Measurements from ENCODE around the gene ELP1. TPM values are rescaled to one million over a fixed set of nuclear protein-coding genes. Genes with fewer than 3 reads are reported as not detected.

ELP1 gene
- total RNA-seq, 1 experiment from 2014 or later: 36.9 TPM

DNA sequence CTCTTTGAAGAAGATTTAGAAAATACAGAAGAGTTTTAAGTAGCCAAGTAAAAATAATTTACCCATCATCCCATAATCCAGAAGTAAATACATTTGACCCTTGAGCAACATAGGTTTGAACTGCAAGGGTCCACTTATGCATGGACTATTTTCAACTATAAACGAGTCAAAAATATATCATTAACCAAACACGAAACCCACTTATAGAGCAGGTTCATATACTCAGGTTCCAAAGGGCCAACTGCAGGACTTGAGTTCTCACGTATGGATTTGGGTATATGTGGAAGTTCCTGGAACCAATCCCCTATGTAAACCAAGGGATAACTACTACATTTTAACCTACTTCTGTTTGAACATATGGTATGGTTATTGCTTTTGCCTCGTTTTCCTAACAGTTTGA, 6.1 kb upstream of the ELP1 start:
- Mint-ChIP-seq H3K4me3 (ENCODE audit: unreplicated experiment) (no peak overlapping the region), H3K4me1 (ENCODE audit: insufficient read depth, unreplicated experiment) (peaks cover 5% of the 10 kb centered on the region), H3K27ac (ENCODE audit: low read depth, unreplicated experiment) (no peak overlapping the region), H3K36me3 (ENCODE audit: insufficient read depth, unreplicated experiment) (peaks cover 55% of the 10 kb centered on the region), H3K9me3 (ENCODE audit: unreplicated experiment) (no peaks in the 10 kb centered on the region), H3K27me3 (ENCODE audit: insufficient read depth, unreplicated experiment) (no peaks in the 10 kb centered on the region)
- BruUV-seq (replicated peaks): no TSS peak
- ChIA-PET POLR2A (interaction anchor here (0.8 kb wide), 1 partner anchor 88 kb away, joined by 3 read pairs; no protein-coding TSS in a partner anchor), CTCF (interaction anchor here (1.0 to 1.3 kb wide), 2 partner anchors 11 to 12 kb away, joined by 3 to 4 read pairs; no protein-coding TSS in a partner anchor)
- intact Hi-C loops (cut with micrococcal nuclease): no loop called here
- TF ChIP-seq, protein P1, sequence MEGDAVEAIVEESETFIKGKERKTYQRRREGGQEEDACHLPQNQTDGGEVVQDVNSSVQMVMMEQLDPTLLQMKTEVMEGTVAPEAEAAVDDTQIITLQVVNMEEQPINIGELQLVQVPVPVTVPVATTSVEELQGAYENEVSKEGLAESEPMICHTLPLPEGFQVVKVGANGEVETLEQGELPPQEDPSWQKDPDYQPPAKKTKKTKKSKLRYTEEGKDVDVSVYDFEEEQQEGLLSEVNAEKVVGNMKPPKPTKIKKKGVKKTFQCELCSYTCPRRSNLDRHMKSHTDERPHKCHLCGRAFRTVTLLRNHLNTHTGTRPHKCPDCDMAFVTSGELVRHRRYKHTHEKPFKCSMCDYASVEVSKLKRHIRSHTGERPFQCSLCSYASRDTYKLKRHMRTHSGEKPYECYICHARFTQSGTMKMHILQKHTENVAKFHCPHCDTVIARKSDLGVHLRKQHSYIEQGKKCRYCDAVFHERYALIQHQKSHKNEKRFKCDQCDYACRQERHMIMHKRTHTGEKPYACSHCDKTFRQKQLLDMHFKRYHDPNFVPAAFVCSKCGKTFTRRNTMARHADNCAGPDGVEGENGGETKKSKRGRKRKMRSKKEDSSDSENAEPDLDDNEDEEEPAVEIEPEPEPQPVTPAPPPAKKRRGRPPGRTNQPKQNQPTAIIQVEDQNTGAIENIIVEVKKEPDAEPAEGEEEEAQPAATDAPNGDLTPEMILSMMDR (IDR thresholded peaks at IDR 0.05; ENCODE audit: unreplicated experiment): no peak
- no peak for DNase-seq (ENCODE audit: unreplicated experiment)

DNA sequence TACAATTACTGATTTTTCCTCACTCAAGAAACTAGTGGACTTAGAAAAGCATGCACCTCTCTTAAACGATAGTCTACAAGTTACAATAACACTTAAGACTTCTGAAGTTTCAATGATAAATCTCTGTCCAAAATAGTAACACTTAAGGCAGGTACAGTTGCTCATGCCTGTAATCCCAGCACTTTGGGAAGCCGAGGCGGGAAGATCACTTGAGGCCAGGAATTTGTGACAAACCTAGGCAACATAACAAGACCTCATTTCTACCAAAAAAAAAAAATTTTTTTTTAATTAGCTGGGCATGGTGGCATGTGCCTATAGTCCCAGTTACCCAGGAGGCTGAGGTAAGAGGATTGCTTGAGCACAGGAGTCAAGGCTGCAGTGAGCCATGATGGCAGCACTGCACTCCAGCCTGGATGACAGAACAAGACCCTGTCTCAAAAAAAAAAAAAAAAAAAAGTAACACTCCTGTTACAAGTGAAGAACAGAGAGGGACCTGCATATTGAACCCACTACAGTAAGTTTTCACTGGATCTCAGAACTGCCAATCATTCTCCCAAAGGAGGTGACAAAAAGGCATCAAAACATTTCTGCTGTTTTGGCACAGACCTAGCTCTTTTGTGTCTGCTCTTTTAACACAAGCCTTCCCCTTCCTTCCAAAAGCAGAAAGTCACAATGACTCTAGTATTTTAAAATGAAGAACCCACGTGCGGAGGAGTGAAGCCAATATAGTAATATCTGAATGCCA, 3.8 kb upstream of the ELP1 start:
- CTCF ChIA-PET: no interaction called here
- DNase-seq (ENCODE audit: unreplicated experiment): no peak
- POLR2A ChIA-PET: no interaction called here
- peaks cover 56% of the 10 kb centered on the region for H3K36me3 Mint-ChIP-seq (ENCODE audit: insufficient read depth, unreplicated experiment)
- H3K4me3 Mint-ChIP-seq (ENCODE audit: unreplicated experiment): no peak overlapping the region
- H3K9me3 Mint-ChIP-seq (ENCODE audit: unreplicated experiment): no peaks in the 10 kb centered on the region
- TF ChIP-seq, protein P1 (IDR thresholded peaks at IDR 0.05; ENCODE audit: unreplicated experiment): no peak
- H3K4me1 Mint-ChIP-seq (ENCODE audit: insufficient read depth, unreplicated experiment): peaks cover 14% of the 10 kb centered on the region
- H3K27me3 Mint-ChIP-seq (ENCODE audit: insufficient read depth, unreplicated experiment): no peaks in the 10 kb centered on the region
- intact Hi-C loops (cut with micrococcal nuclease): no loop called here
- BruUV-seq (replicated peaks): no TSS peak
- H3K27ac Mint-ChIP-seq (ENCODE audit: low read depth, unreplicated experiment): no peak overlapping the region

DNA sequence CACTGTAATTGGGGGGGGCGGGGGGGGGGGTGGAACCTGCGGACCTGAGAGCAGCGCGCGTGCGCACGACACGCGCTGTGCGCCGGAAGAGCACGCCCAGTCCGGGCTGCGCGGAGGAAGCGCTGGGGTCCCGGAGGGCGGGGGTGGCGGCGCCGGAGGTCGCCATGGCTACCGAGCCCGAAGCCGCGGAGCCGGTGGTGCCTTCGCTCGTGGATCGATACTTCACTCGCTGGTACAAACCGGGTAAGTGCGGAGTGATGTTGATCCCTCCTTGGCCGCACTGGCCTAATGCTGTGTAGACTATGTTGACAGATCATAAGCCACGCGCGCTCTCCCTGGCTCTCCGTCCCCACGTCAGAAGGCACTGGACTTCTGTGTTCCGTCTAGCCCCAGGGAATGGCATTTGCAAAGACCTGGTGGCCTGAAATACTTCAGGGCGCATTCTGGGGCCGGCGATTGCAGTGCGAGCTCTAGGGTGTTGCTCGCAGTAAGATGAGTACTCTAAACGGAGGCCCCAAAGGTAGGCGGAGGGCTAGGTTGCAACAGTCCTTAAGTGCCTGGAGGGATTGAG, 484 bp upstream of the ELP1 start, which contains the start of gene ABITRAM:
Gene ABITRAM, plus strand, starts transcription at position 78 of the 571 bp plus-strand sequence. Its CDS starts 87 bp downstream, at position 165.
- TF ChIP-seq, protein P1 (IDR thresholded peaks at IDR 0.05; ENCODE audit: unreplicated experiment): no peak
- no peaks in the 10 kb centered on the region for H3K27me3 Mint-ChIP-seq (ENCODE audit: insufficient read depth, unreplicated experiment)
- POLR2A ChIA-PET: interaction anchor here (0.7 to 1.4 kb wide), 11 partner anchors 12 to 184 kb away, joined by 3 to 5 read pairs (median 4); no protein-coding TSS in a partner anchor
- no TSS peak for BruUV-seq (replicated peaks)
- H3K9me3 Mint-ChIP-seq (ENCODE audit: unreplicated experiment): no peaks in the 10 kb centered on the region
- intact Hi-C loops (cut with micrococcal nuclease): loop anchor here (2.0 kb wide), 1 partner anchor 386 kb away; the partner anchor contains the start of gene EPB41L4B
- peaks cover 48% of the 10 kb centered on the region for H3K36me3 Mint-ChIP-seq (ENCODE audit: insufficient read depth, unreplicated experiment)
- DNase-seq (ENCODE audit: unreplicated experiment): peak; percentile 75
- peaks cover 24% of the 10 kb centered on the region for H3K4me1 Mint-ChIP-seq (ENCODE audit: insufficient read depth, unreplicated experiment)
- peak within 1 kb of the TSS; percentile 98 for H3K4me3 Mint-ChIP-seq (ENCODE audit: unreplicated experiment)
- H3K27ac Mint-ChIP-seq (ENCODE audit: low read depth, unreplicated experiment): peak within 1 kb of the TSS; percentile 93
- CTCF ChIA-PET: interaction anchor here (0.7 to 1.9 kb wide), 6 partner anchors 17 to 388 kb away, joined by 3 to 5 read pairs (median 3); no protein-coding TSS in a partner anchor

DNA sequence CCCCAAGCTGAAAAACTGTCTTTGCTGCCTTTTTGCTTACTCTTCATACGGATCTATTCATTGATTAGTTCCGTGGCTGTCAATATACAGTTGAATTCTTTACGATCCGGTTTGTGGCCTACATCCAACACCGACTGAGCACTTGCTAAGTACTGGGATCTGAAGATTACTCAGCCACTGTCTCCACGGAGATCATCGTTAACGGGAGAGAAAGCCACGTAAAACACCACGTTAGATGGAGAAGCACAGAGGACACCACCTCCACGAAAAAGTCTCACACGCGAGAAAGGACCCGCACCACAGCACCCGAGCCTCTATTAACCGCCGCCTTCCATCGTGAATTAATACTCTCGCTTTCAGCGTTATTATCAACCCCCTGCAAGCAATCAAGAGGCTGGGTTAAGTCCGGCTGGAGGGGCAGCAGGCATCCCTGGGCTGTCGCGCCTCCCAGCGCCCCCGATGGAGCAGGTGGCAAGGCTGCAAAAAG, 650 bp downstream of the ELP1 start:
- DNase-seq (ENCODE audit: unreplicated experiment): peak; percentile 5
- TF ChIP-seq, protein P1 (IDR thresholded peaks at IDR 0.05; ENCODE audit: unreplicated experiment): no peak
- Mint-ChIP-seq H3K36me3 (ENCODE audit: insufficient read depth, unreplicated experiment) (peaks cover 48% of the 10 kb centered on the region), H3K27me3 (ENCODE audit: insufficient read depth, unreplicated experiment) (no peaks in the 10 kb centered on the region), H3K4me1 (ENCODE audit: insufficient read depth, unreplicated experiment) (peaks cover 24% of the 10 kb centered on the region), H3K27ac (ENCODE audit: low read depth, unreplicated experiment) (peak overlapping the region; percentile 93), H3K4me3 (ENCODE audit: unreplicated experiment) (peak overlapping the region; percentile 98), H3K9me3 (ENCODE audit: unreplicated experiment) (no peaks in the 10 kb centered on the region)
- POLR2A ChIA-PET: interaction anchor here (0.7 to 1.3 kb wide), 4 partner anchors 97 to 1606 kb away, joined by 3 to 4 read pairs (median 3); no protein-coding TSS in a partner anchor
- CTCF ChIA-PET: interaction anchor here (0.6 to 1.9 kb wide), 2 partner anchors 9 to 21 kb away, joined by 3 to 4 read pairs; no protein-coding TSS in a partner anchor
- BruUV-seq (replicated peaks): no TSS peak
- intact Hi-C loops (cut with micrococcal nuclease): loop anchor here (1.0 kb wide), 1 partner anchor 83 kb away; no protein-coding TSS in a partner anchor
